Gastrocnemius medialis (tissue), 4 donors: ENCODE data around the gene NUP50. TPM values are rescaled to one million over a fixed set of nuclear protein-coding genes. Genes with fewer than 3 reads are reported as not detected.

Source experiments
- ATAC-seq, 2 donors: fragments of 150-250 bp; one replicate each; pipeline ENCODE4 v1.9.1; 2016
- DNase-seq, 2 donors: peaks; one replicate each; pipeline ENCODE4 v3.0.0-alpha.2; 2019
- H3K27ac ChIP-seq, 4 donors: fragments of 200-600 bp; sonication (generic); 1 replicate in 1 of 4; 2 replicates in 3 of 4; pipeline ENCODE4 v1.5.1; 2016 to 2018; ENCODE audit warnings: mild to moderate bottlenecking in 2 of 4, moderate library complexity in 1 of 4
- H3K27me3 ChIP-seq, 3 donors: fragments of 200-600 bp; sonication (generic) in 2 of 3; 1 replicate in 1 of 3; 2 replicates in 2 of 3; pipeline versions ENCODE4 v1.5.1 to v1.6.0; 2016 to 2019; ENCODE audit warnings: mild to moderate bottlenecking in 1 of 3, moderate library complexity in 1 of 3
- H3K36me3 ChIP-seq, 2 donors: fragments of 200-600 bp; sonication (generic) in 1 of 2; one replicate each; pipeline ENCODE4 v1.5.1; 2017 to 2018
- H3K4me1 ChIP-seq, 2 donors: fragments of 200-600 bp; sonication (generic) in 1 of 2; one replicate each; pipeline ENCODE4 v1.5.1; 2016 to 2017; ENCODE audit warnings: mild to moderate bottlenecking in 2 of 2
- H3K4me3 ChIP-seq, 4 donors: fragments of 200-600 bp; sonication (generic) in 3 of 4; 1 replicate in 1 of 4; 2 replicates in 3 of 4; pipeline ENCODE4 v1.5.1; 2016 to 2019; ENCODE audit warnings: mild to moderate bottlenecking in 2 of 4
- H3K9me3 ChIP-seq, 3 donors: fragments of 200-600 bp; sonication (generic) in 2 of 3; 1 replicate in 1 of 3; 2 replicates in 2 of 3; pipeline ENCODE4 v1.5.1; 2016 to 2019
- POLR2A ChIP-seq, 2 donors: fragments of 450-650 bp; IDR thresholded peaks; one replicate each; pipeline ENCODE4 v1.6.1; 2017; ENCODE audit warnings: antibody characterized with exemption in 2 of 2, mild to moderate bottlenecking in 2 of 2, moderate library complexity in 2 of 2
- in situ Hi-C, 4 donors: fragments of 200-750 bp; cut with MboI; loops; one replicate each; pipeline versions ENCODE4 v1.15.0 to v1.8.0; 2017; ENCODE audit warnings: low sequenced_read_pairs in 4 of 4
- intact Hi-C: fragments of 100-400 bp; cut with DNase I; formaldehyde crosslinking; loops from one replicate; pipeline ENCODE4 v1.15.1; 2023; ENCODE audit warnings: low total_unique reads
- microRNA counts, 2 donors: library from miRNA; unstranded; fragments of <30 nt; microRNA quantifications; one replicate each; lab custom pipeline; 2016
- microRNA-seq, 2 donors: library from miRNA; unstranded; fragments of <30 nt; microRNA quantifications; one replicate each; pipeline ENCODE4, GENCODE V29; 2016; ENCODE audit warnings: borderline replicate concordance in 2 of 2
- total RNA-seq, 4 donors: library from RNA; depleted of rRNA; stranded (reverse); fragments of >200 nt; gene quantifications; one replicate each; pipeline versions ENCODE4 v1.1.0 to v1.2.3, GENCODE V29; 2016
- TF ChIP-seq, protein P1 (sequence below), 5 experiments: fragments of 450-650 bp in 3 of 5; fragments of 200-600 bp in 2 of 5; sonication (generic) in 2 of 5; IDR thresholded peaks in 4 of 5; conservative IDR thresholded peaks in 1 of 5; 1 replicate in 4 of 5; 2 replicates in 1 of 5; pipeline ENCODE4 v1.5.1; 2016 to 2019; ENCODE audit warnings: antibody characterized with exemption in 5 of 5, mild to moderate bottlenecking in 3 of 5, moderate library complexity in 3 of 5

Gene NUP50
- total RNA-seq, 4 donors from 2014 or later, result 18.0 to 30.6 (median 26.3) TPM

DNA sequence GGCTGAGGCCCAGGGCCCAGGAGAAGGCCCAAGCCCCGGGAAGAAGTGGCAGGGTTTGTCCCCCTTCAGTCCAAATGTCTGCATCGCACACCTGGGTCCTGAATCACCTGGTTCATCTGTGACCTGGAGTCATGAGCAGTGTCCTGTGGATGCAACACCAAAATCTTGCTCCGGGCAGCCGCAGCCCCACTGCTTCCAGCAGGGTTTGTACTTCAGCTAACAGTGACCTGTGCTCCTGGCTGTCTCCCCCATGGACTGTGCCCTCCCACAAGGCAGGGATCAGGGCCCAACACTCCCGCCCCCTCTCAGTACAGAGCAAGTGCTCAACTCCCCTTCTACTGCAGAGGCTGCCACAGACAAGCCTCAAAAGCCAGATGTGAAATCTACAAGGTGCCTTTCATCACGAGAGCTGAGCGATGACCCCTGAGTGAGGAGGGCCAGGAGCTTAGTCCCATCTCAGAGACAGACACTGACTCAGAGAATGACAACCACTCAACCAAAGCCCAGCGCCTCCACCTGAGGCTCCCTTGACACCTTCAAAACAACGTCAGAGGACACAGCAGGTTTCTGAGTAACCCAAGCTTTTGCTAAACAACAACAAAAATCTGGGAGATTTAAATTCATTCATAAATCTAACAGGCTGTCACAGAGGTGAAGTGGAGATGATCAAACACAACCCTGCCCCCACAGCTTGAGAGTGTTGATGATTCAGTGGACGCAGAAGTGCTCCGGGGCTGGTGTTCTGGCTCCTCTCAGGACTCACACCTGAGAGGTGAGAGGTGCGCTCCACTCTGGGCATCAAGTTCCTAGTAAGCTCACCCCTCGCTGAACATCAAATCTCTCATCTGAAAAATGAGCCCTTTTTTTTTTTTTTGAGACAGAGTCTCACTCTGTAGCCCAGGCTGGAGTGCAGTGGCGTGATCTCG, 73.6 kb downstream of the NUP50 start:
- intact Hi-C loops, result no loop called here
- Histone ChIP-seq H3K4me3 (no peak overlapping the region), H3K27ac (no peak overlapping the region), H3K36me3 (no peaks in the 10 kb centered on the region), H3K4me1 (peaks cover 8 to 15% of the 10 kb centered on the region in 2 donors), H3K9me3 (no peaks in the 10 kb centered on the region), H3K27me3 (no peaks in the 10 kb centered on the region)
- no peak for TF ChIP-seq POLR2A (IDR thresholded peaks at IDR 0.05)
- TF ChIP-seq, protein P1, sequence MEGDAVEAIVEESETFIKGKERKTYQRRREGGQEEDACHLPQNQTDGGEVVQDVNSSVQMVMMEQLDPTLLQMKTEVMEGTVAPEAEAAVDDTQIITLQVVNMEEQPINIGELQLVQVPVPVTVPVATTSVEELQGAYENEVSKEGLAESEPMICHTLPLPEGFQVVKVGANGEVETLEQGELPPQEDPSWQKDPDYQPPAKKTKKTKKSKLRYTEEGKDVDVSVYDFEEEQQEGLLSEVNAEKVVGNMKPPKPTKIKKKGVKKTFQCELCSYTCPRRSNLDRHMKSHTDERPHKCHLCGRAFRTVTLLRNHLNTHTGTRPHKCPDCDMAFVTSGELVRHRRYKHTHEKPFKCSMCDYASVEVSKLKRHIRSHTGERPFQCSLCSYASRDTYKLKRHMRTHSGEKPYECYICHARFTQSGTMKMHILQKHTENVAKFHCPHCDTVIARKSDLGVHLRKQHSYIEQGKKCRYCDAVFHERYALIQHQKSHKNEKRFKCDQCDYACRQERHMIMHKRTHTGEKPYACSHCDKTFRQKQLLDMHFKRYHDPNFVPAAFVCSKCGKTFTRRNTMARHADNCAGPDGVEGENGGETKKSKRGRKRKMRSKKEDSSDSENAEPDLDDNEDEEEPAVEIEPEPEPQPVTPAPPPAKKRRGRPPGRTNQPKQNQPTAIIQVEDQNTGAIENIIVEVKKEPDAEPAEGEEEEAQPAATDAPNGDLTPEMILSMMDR (IDR thresholded peaks at IDR 0.05 in 4 of 5, conservative IDR thresholded peaks at IDR 0.05 in 1 of 5), result no peak
- in situ Hi-C loops, result no loop called here
- ATAC-seq, result no peak
- DNase-seq, result no peak

MicroRNAs encoded within 50 kb of the gene (microRNA counts, 767-probe panel; counts per million panel counts)
- microRNA hsa-miR-1249 (lab: Ali Mortazavi, UCI), result 356 to 448 counts per million in 2 donors

Small RNA genes within 50 kb of the gene (microRNA-seq; reads per million reads assigned to microRNA genes)
- 23.7 to 29.9 reads per million in 2 donors for gene MIR1249

Other genes starting within 250 kb of the NUP50 start
- under 1 TPM in 1 of 4 donors, not detected in 3; 0.07 TPM for gene PHF21B, start 153.9 kb upstream of the NUP50 start, total RNA-seq
- 10 to 100 TPM; 45.1 to 99.9 (median 53.7) TPM for gene KIAA0930, start 77.0 kb downstream of the NUP50 start, total RNA-seq
- gene UPK3A, start 121.0 kb downstream of the NUP50 start, total RNA-seq, result 1 to 10 TPM in 2 of 4 donors, under 1 TPM in 2; 0.70 to 6.4 (median 2.1) TPM
- gene FAM118A, start 146.0 kb downstream of the NUP50 start, total RNA-seq, result 10 to 100 TPM in 3 of 4 donors, 1 to 10 TPM in 1; 4.1 to 30.0 (median 24.2) TPM
- gene SMC1B, start 249.7 kb downstream of the NUP50 start, total RNA-seq, result not detected
- gene RIBC2, start 249.8 kb downstream of the NUP50 start, total RNA-seq, result not detected